ENCODE results near the gene ALDH3B1.

DNA sequence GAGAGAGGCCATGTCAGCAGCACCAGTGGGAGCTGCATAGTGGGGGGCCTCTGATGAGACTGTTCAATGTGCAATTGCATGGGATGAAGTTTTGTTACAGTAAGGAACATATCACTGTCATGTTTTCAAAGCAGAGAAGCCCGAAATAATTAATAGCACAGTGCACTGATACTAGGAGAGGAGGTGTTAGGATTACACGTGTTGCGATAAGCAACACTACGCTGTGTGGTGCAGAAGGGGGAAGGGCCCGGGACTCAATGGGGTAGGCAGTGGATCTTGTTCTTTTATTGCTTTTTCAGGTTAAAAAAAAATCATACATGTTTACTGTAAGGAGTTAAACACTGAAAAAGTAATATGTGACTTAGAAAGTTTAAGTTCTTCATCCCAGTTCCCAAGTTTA, 57.9 kb downstream of the ALDH3B1 start:
- TF ChIP-seq, protein P1, sequence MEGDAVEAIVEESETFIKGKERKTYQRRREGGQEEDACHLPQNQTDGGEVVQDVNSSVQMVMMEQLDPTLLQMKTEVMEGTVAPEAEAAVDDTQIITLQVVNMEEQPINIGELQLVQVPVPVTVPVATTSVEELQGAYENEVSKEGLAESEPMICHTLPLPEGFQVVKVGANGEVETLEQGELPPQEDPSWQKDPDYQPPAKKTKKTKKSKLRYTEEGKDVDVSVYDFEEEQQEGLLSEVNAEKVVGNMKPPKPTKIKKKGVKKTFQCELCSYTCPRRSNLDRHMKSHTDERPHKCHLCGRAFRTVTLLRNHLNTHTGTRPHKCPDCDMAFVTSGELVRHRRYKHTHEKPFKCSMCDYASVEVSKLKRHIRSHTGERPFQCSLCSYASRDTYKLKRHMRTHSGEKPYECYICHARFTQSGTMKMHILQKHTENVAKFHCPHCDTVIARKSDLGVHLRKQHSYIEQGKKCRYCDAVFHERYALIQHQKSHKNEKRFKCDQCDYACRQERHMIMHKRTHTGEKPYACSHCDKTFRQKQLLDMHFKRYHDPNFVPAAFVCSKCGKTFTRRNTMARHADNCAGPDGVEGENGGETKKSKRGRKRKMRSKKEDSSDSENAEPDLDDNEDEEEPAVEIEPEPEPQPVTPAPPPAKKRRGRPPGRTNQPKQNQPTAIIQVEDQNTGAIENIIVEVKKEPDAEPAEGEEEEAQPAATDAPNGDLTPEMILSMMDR (IDR thresholded peaks at IDR 0.05; ENCODE audit: insufficient read depth, low read length, poor library complexity, severe bottlenecking): no peak
- no peak for TF ChIP-seq EZH2phosphoT487 (conservative IDR thresholded peaks at IDR 0.05; ENCODE audit: low read length)

Measured in SU-DHL-6 (cell line).